Astrocyte (in vitro differentiated cells and primary cell): ENCODE results near the gene MYO1F. TPM values are rescaled to one million over a fixed set of nuclear protein-coding genes. Genes with fewer than 3 reads are reported as not detected.

Experiments used
- DNase-seq: peaks from one replicate; pipeline ENCODE4 v3.0.0-alpha.2; 2010; ENCODE audit warnings: low read depth
- FAIRE-seq: peaks from 2 replicates; lab custom pipeline; 2011; peaks lifted over from hg19 to GRCh38; lab: Jason Lieb, UNC
- H2AFZ ChIP-seq: 2 replicates; pipeline ENCODE4 v1.6.0; 2012; ENCODE audit warnings: low read depth, low read length, inconsistent platforms
- H3K27ac ChIP-seq: 2 replicates; pipeline ENCODE4 v1.5.1; 2011; ENCODE audit warnings: low read depth, low read length, inconsistent platforms
- H3K27me3 ChIP-seq: 2 replicates; pipeline ENCODE4 v1.6.0; 2011; ENCODE audit warnings: low read length, inconsistent platforms; ENCODE audit not compliant: insufficient read depth
- H3K36me3 ChIP-seq: 2 replicates; pipeline ENCODE4 v1.5.1; 2011; ENCODE audit warnings: low read length, inconsistent platforms; ENCODE audit not compliant: insufficient read depth
- H3K4me1 ChIP-seq: 2 replicates; pipeline ENCODE4 v1.5.1; 2011; ENCODE audit warnings: low read length, inconsistent platforms; ENCODE audit not compliant: insufficient read depth
- H3K4me2 ChIP-seq: 2 replicates; pipeline ENCODE4 v1.6.0; 2012; ENCODE audit warnings: low read length, inconsistent platforms
- H3K4me3 ChIP-seq: 2 replicates; pipeline ENCODE4 v1.5.1; 2011; ENCODE audit warnings: low read depth, mild to moderate bottlenecking, low read length, inconsistent platforms; ENCODE audit not compliant: insufficient read depth
- H3K79me2 ChIP-seq: 2 replicates; pipeline ENCODE4 v1.6.0; 2012; ENCODE audit warnings: mild to moderate bottlenecking, low read length, inconsistent platforms; ENCODE audit not compliant: insufficient read depth
- H3K9ac ChIP-seq: 2 replicates; pipeline ENCODE4 v1.6.0; 2012; ENCODE audit warnings: mild to moderate bottlenecking, low read length, inconsistent platforms
- H3K9me3 ChIP-seq: 2 replicates; pipeline ENCODE4 v1.5.1; 2012; ENCODE audit warnings: low read depth, mild to moderate bottlenecking, low read length, inconsistent platforms; ENCODE audit not compliant: insufficient read depth
- H4K20me1 ChIP-seq: 2 replicates; pipeline ENCODE4 v1.6.0; 2012; ENCODE audit warnings: low read length, inconsistent platforms; ENCODE audit not compliant: insufficient read depth
- H3K27ac Mint-ChIP-seq: one replicate; pipeline ENCODE4 v1.8.0; 2021; ENCODE audit warnings: mild to moderate bottlenecking, mixed read lengths; ENCODE audit not compliant: unreplicated experiment
- H3K27me3 Mint-ChIP-seq: one replicate; pipeline ENCODE4 v1.8.0; 2021; ENCODE audit warnings: low read depth, mixed read lengths; ENCODE audit not compliant: unreplicated experiment
- H3K36me3 Mint-ChIP-seq: one replicate; pipeline ENCODE4 v1.8.0; 2021; ENCODE audit warnings: low read depth, mixed read lengths; ENCODE audit not compliant: unreplicated experiment
- H3K4me1 Mint-ChIP-seq: one replicate; pipeline ENCODE4 v1.8.0; 2021; ENCODE audit warnings: low read depth, mixed read lengths; ENCODE audit not compliant: unreplicated experiment
- H3K4me3 Mint-ChIP-seq: one replicate; pipeline ENCODE4 v1.8.0; 2021; ENCODE audit warnings: mild to moderate bottlenecking, moderate library complexity, mixed read lengths; ENCODE audit not compliant: unreplicated experiment
- H3K9me3 Mint-ChIP-seq: one replicate; pipeline ENCODE4 v1.8.0; 2021; ENCODE audit warnings: mild to moderate bottlenecking, mixed read lengths; ENCODE audit not compliant: unreplicated experiment
- EZH2 ChIP-seq: IDR thresholded peaks from 2 replicates; pipeline ENCODE4 v1.6.1; 2012; ENCODE audit warnings: mild to moderate bottlenecking, low read length, inconsistent platforms; ENCODE audit not compliant: insufficient read depth
- total RNA-seq: library from RNA; stranded (reverse); gene quantifications from 2 replicates; pipeline ENCODE4 v1.2.1, GENCODE V29; 2021
- TF ChIP-seq, protein P1 (sequence below): IDR thresholded peaks from 2 replicates; pipeline ENCODE4 v1.5.1; 2011; ENCODE audit warnings: low read depth, mild to moderate bottlenecking, inconsistent platforms, low read length, moderate library complexity; ENCODE audit not compliant: insufficient read depth

The MYO1F gene
- total RNA-seq, 1 donor from 2014 or later, result 0.23 TPM

DNA sequence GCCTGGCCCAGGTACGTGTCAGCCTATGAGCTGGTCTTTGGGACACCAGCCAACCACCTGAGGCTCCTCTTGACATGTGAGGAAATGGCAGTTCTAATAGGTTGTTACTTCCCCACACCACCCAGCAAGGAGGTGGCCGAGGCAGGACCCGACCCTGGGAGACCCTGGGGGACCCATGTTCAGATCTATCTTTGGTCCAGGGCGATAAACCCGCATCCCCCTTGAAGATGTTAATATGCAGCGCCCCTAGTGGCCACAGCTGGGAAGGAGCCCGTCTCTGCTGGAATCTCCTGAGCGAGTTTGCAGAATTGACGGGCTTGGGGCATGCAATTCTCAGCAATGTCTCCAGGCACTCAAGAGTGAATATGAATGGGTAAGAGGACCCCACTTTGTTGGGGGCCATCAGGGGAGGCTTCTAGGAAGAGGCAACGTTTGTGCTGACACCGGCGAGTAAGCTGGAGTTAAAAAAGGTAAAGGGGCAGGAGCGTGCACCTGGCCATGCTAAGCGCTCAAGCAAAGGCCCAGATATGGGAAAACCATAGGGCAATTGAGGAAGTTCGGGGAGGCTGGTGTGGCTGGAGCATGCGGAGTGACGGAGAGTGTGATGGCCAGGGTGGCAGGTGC is 1.5 kb upstream of the MYO1F start:
- no peaks in the 10 kb centered on the region for H3K79me2 ChIP-seq
- no peak overlapping the region for H2AFZ ChIP-seq
- H3K4me2 ChIP-seq, result no peak overlapping the region
- Mint-ChIP-seq H3K4me3 (no peak overlapping the region), H3K4me1 (peaks cover 3% of the 10 kb centered on the region), H3K36me3 (peaks cover 3% of the 10 kb centered on the region), H3K27ac (no peak overlapping the region), H3K27me3 (peaks cover 18% of the 10 kb centered on the region), H3K9me3 (peaks cover 5% of the 10 kb centered on the region)
- no peaks in the 10 kb centered on the region for H3K27me3 ChIP-seq
- peaks cover 8% of the 10 kb centered on the region for H4K20me1 ChIP-seq
- DNase-seq, result no peak
- FAIRE-seq, result no peak
- H3K27ac ChIP-seq, result no peak overlapping the region
- H3K9ac ChIP-seq, result no peak overlapping the region
- no peaks in the 10 kb centered on the region for H3K36me3 ChIP-seq
- no peak for TF ChIP-seq EZH2
- TF ChIP-seq, protein P1, sequence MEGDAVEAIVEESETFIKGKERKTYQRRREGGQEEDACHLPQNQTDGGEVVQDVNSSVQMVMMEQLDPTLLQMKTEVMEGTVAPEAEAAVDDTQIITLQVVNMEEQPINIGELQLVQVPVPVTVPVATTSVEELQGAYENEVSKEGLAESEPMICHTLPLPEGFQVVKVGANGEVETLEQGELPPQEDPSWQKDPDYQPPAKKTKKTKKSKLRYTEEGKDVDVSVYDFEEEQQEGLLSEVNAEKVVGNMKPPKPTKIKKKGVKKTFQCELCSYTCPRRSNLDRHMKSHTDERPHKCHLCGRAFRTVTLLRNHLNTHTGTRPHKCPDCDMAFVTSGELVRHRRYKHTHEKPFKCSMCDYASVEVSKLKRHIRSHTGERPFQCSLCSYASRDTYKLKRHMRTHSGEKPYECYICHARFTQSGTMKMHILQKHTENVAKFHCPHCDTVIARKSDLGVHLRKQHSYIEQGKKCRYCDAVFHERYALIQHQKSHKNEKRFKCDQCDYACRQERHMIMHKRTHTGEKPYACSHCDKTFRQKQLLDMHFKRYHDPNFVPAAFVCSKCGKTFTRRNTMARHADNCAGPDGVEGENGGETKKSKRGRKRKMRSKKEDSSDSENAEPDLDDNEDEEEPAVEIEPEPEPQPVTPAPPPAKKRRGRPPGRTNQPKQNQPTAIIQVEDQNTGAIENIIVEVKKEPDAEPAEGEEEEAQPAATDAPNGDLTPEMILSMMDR, result peak; percentile 91
- H3K4me3 ChIP-seq, result no peak overlapping the region
- no peaks in the 10 kb centered on the region for H3K9me3 ChIP-seq
- H3K4me1 ChIP-seq, result no peaks in the 10 kb centered on the region

- no peak overlapping the region for H3K4me3 ChIP-seq
- H3K4me2 ChIP-seq, result no peak overlapping the region
- H2AFZ ChIP-seq, result no peak overlapping the region
- no peaks in the 10 kb centered on the region for H3K27me3 ChIP-seq
- H3K4me3 Mint-ChIP-seq, result no peak overlapping the region
- no peak for DNase-seq
- H3K36me3 ChIP-seq, result no peaks in the 10 kb centered on the region
- H4K20me1 ChIP-seq, result peaks cover 8% of the 10 kb centered on the region
- H3K4me1 ChIP-seq, result no peaks in the 10 kb centered on the region
- peaks cover 6% of the 10 kb centered on the region for H3K9me3 Mint-ChIP-seq
- no peak overlapping the region for H3K27ac ChIP-seq
- TF ChIP-seq, protein P1, result no peak
- no peak for TF ChIP-seq EZH2
- H3K9ac ChIP-seq, result no peak overlapping the region
- H3K4me1 Mint-ChIP-seq, result peaks cover 3% of the 10 kb centered on the region
- FAIRE-seq, result no peak
- H3K9me3 ChIP-seq, result no peaks in the 10 kb centered on the region
- no peaks in the 10 kb centered on the region for H3K79me2 ChIP-seq
- H3K27ac Mint-ChIP-seq, result no peak overlapping the region
- peaks cover 27% of the 10 kb centered on the region for H3K27me3 Mint-ChIP-seq
- H3K36me3 Mint-ChIP-seq, result peaks cover under 1% of the 10 kb centered on the region
These were observed 499 bp upstream of the MYO1F start for GRCh38 chr19:8577741-8578140.

DNA sequence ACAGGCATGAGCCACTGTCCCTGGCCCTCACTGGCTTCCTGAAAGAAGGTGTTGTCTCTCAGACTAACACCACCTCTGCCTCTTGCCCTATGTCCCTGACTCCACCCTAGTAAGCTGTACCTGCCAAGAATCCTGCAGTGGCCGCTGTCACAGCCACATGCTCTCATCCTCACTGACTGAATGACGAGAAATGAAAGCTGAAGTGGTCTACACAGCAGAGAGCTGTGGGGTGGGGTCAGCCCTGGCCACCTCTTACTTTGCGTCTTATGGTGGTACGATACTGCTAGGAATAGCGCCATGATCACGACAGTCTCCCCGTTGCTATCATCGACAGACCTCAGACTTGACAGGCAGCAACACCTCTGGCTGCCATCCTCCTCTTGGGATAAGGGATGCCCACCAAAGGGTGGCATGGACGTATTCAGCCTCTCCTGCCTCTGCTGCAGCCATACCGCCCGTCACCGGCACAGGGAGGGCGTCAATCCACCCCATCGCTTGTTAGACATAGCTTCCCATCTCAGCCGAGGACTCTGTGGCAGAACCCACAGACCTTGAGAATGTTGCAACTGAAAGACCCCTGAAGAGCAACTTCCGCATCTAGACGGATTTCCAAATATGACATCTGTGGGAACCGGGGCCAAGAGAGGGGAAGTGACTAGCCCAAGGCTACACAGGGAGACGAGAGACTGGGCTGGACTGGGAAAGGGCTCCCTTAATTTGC is 809 bp downstream of the MYO1F start:
- no peak overlapping the region for H3K4me2 ChIP-seq
- DNase-seq (no peak), FAIRE-seq (no peak)
- no peaks in the 10 kb centered on the region for H3K36me3 Mint-ChIP-seq
- H3K79me2 ChIP-seq, result no peaks in the 10 kb centered on the region
- H3K4me3 Mint-ChIP-seq, result no peak overlapping the region
- TF ChIP-seq, protein P1, result no peak
- TF ChIP-seq EZH2, result no peak
- H3K9me3 ChIP-seq, result no peaks in the 10 kb centered on the region
- no peak overlapping the region for H2AFZ ChIP-seq
- H3K27ac ChIP-seq, result no peak overlapping the region
- no peak overlapping the region for H3K4me3 ChIP-seq
- H3K27me3 Mint-ChIP-seq, result peaks cover 35% of the 10 kb centered on the region
- H3K36me3 ChIP-seq, result no peaks in the 10 kb centered on the region
- H3K9me3 Mint-ChIP-seq, result peaks cover 6% of the 10 kb centered on the region
- H3K9ac ChIP-seq, result no peak overlapping the region
- peaks cover 8% of the 10 kb centered on the region for H4K20me1 ChIP-seq
- no peaks in the 10 kb centered on the region for H3K27me3 ChIP-seq
- no peak overlapping the region for H3K27ac Mint-ChIP-seq
- no peaks in the 10 kb centered on the region for H3K4me1 ChIP-seq
- peaks cover 3% of the 10 kb centered on the region for H3K4me1 Mint-ChIP-seq
